Gastroesophageal sphincter (tissue), 4 donors: ENCODE data around the gene KCNK6. TPM values are rescaled to one million over a fixed set of nuclear protein-coding genes. Genes with fewer than 3 reads are reported as not detected.

Source experiments
- ATAC-seq: fragments of 150-250 bp; one replicate; pipeline ENCODE4 v1.9.1; 2016; ENCODE audit warnings: mild to moderate bottlenecking, moderate library complexity
- H3K27ac ChIP-seq, 4 donors: fragments of 200-600 bp; sonication (generic) in 3 of 4; 1 replicate in 3 of 4; 2 replicates in 1 of 4; pipeline ENCODE4 v1.5.1; 2016 to 2019
- H3K27me3 ChIP-seq: fragments of 200-600 bp; sonication (generic); one replicate; pipeline ENCODE4 v1.5.1; 2019
- H3K36me3 ChIP-seq, 2 donors: fragments of 200-600 bp; sonication (generic); one replicate each; pipeline ENCODE4 v1.5.1; 2019; ENCODE audit warnings: control low read depth in 1 of 2
- H3K4me1 ChIP-seq, 3 donors: fragments of 200-600 bp; sonication (generic); 1 replicate in 2 of 3; 2 replicates in 1 of 3; pipeline ENCODE4 v1.5.1; 2016 to 2019; ENCODE audit warnings: control low read depth in 2 of 3
- H3K4me3 ChIP-seq, 2 donors: fragments of 200-600 bp; sonication (generic); one replicate each; pipeline ENCODE4 v1.5.1; 2019; ENCODE audit warnings: mild to moderate bottlenecking in 1 of 2, moderate library complexity in 1 of 2
- H3K9me3 ChIP-seq, 3 donors: fragments of 200-600 bp; sonication (generic); one replicate each; pipeline ENCODE4 v1.5.1; 2017 to 2019; ENCODE audit warnings: control low read depth in 2 of 3
- EP300 ChIP-seq: sonication (generic); formaldehyde crosslinking; IDR thresholded peaks from one replicate; pipeline ENCODE4 v1.6.1; 2017; ENCODE audit warnings: antibody characterized with exemption, mild to moderate bottlenecking
- POLR2A ChIP-seq, 2 donors: fragments of 450-650 bp; IDR thresholded peaks; one replicate each; pipeline ENCODE4 v1.6.1; 2017; ENCODE audit warnings: antibody characterized with exemption in 2 of 2, mild to moderate bottlenecking in 2 of 2, moderate library complexity in 1 of 2
- POLR2AphosphoS5 ChIP-seq: sonication (generic); formaldehyde crosslinking; IDR thresholded peaks from one replicate; pipeline ENCODE4 v1.6.1; 2017; ENCODE audit warnings: antibody characterized with exemption
- WGBS, 2 donors: methylation state at CpG; one replicate each; pipeline ENCODE4 v1.1.5; 2018; ENCODE audit warnings: low coverage in 1 of 2; 5-methylcytosine and 5-hydroxymethylcytosine counted together
- total RNA-seq, 4 donors: library from RNA; depleted of rRNA; stranded (reverse); fragments of >200 nt; gene quantifications; one replicate each; pipeline ENCODE4 v1.1.0, GENCODE V29; 2016
- TF ChIP-seq, protein P1 (sequence below), 4 experiments: fragments of 200-600 bp in 2 of 4; fragments of 450-650 bp in 2 of 4; sonication (generic) in 1 of 4; IDR thresholded peaks; one replicate each; pipeline ENCODE4 v1.5.1; 2017 to 2019; ENCODE audit warnings: antibody characterized with exemption in 4 of 4, mild to moderate bottlenecking in 2 of 4, moderate library complexity in 2 of 4

The KCNK6 gene
- total RNA-seq, 4 donors from 2014 or later = 2.3 to 9.3 (median 6.1) TPM

DNA sequence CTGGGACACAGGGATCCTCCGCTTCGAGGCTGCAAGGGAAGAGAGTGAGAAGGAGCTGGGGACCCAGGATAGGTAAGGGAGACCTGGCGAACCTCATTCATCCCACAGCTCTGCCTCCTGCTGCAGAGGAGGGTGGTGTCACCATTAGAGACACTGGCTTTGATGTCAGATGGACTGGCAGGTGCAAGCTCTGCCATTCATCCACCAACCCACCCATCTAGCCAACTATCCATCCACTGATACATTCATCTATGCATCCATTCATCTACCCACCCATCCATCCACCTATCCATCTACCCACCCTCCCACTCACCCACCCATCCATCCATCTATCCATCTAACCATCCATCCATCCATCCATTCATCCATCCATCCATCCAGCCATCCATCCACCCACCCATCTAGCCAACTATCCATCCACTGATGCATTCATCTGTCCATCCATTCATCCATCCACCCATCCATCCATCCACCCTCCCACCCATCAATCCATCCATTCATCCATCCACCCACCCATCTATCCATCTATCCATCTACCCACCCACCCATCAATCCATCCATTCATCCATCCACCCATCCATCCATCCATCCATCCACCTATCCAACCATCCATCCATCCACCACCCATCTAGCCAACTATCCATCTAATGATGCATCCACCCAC lies 9.9 kb upstream of the KCNK6 start:
- H3K9me3 ChIP-seq = no peaks in the 10 kb centered on the region
- H3K4me3 ChIP-seq = no peak overlapping the region
- no peaks in the 10 kb centered on the region for H3K27me3 ChIP-seq
- no peak for ATAC-seq
- H3K27ac ChIP-seq = no peak overlapping the region
- peaks cover 0 to 1% (median 0%) of the 10 kb centered on the region in 3 donors for H3K4me1 ChIP-seq
- H3K36me3 ChIP-seq = peaks cover 0 to 49% of the 10 kb centered on the region in 2 donors
- 67 to 100% methylated on average over 1 of the region's 3 CpGs for WGBS, 2 donors
- TF ChIP-seq POLR2AphosphoS5 (no peak), POLR2A (IDR thresholded peaks at IDR 0.05) (no peak), EP300 (no peak)
- TF ChIP-seq, protein P1, sequence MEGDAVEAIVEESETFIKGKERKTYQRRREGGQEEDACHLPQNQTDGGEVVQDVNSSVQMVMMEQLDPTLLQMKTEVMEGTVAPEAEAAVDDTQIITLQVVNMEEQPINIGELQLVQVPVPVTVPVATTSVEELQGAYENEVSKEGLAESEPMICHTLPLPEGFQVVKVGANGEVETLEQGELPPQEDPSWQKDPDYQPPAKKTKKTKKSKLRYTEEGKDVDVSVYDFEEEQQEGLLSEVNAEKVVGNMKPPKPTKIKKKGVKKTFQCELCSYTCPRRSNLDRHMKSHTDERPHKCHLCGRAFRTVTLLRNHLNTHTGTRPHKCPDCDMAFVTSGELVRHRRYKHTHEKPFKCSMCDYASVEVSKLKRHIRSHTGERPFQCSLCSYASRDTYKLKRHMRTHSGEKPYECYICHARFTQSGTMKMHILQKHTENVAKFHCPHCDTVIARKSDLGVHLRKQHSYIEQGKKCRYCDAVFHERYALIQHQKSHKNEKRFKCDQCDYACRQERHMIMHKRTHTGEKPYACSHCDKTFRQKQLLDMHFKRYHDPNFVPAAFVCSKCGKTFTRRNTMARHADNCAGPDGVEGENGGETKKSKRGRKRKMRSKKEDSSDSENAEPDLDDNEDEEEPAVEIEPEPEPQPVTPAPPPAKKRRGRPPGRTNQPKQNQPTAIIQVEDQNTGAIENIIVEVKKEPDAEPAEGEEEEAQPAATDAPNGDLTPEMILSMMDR (IDR thresholded peaks at IDR 0.05) = no peak

GRCh38 chr19:38310279-38310670 lies 9.4 kb upstream of the KCNK6 start:
- Histone ChIP-seq H3K27me3 (no peaks in the 10 kb centered on the region), H3K4me1 (peaks cover 0 to 7% (median 3%) of the 10 kb centered on the region in 3 donors), H3K9me3 (no peaks in the 10 kb centered on the region), H3K27ac (no peak overlapping the region), H3K36me3 (peaks cover 0 to 44% of the 10 kb centered on the region in 2 donors), H3K4me3 (no peak overlapping the region)
- WGBS, 2 donors = 94% methylated on average over 2 of the region's 2 CpGs; no CpG with 5 or more reads in 1 of the 2 donors
- no peak for ATAC-seq
- TF ChIP-seq, protein P1 (IDR thresholded peaks at IDR 0.05) = no peak
- TF ChIP-seq POLR2A (IDR thresholded peaks at IDR 0.05) (no peak), EP300 (no peak), POLR2AphosphoS5 (no peak)

GRCh38 chr19:38310986-38311385 lies 8.7 kb upstream of the KCNK6 start:
- Histone ChIP-seq H3K27me3 (no peaks in the 10 kb centered on the region), H3K27ac (no peak overlapping the region), H3K4me1 (peaks cover 0 to 10% (median 5%) of the 10 kb centered on the region in 3 donors), H3K4me3 (no peak overlapping the region), H3K9me3 (no peaks in the 10 kb centered on the region), H3K36me3 (peaks cover 0 to 37% of the 10 kb centered on the region in 2 donors)
- WGBS, 2 donors = 100% methylated on average over 4 of the region's 6 CpGs; no CpG with 5 or more reads in 1 of the 2 donors
- ATAC-seq = no peak
- TF ChIP-seq EP300 = no peak
- no peak for TF ChIP-seq POLR2A (IDR thresholded peaks at IDR 0.05)
- TF ChIP-seq POLR2AphosphoS5 = no peak
- TF ChIP-seq, protein P1 (IDR thresholded peaks at IDR 0.05) = no peak

- Histone ChIP-seq H3K4me3 (peak within 1 kb of the TSS; percentile 57 to 61), H3K27me3 (peaks cover 15% of the 10 kb centered on the region), H3K36me3 (no peaks in the 10 kb centered on the region), H3K9me3 (no peaks in the 10 kb centered on the region), H3K4me1 (peaks cover 0 to 46% (median 14%) of the 10 kb centered on the region in 3 donors), H3K27ac (peak within 1 kb of the TSS; percentile 66 to 88 (median 82))
- TF ChIP-seq POLR2AphosphoS5 (peak; percentile 83), POLR2A (IDR thresholded peaks at IDR 0.05) (peak in 1 of 2 donors; percentile 19), EP300 (no peak)
- TF ChIP-seq, protein P1 (IDR thresholded peaks at IDR 0.05) = peak in 1 of 4 experiments; percentile 8
- ATAC-seq = peak; percentile 97
- WGBS, 2 donors = 5 to 6% methylated on average over 11 to 19 of the region's 64 CpGs
These were observed 3.8 kb upstream of the KCNK6 start, which contains the start of gene YIF1B for GRCh38 chr19:38315657-38316476. Gene YIF1B (minus strand): TSS chr19:38315947. CDS start chr19:38315917, 30 bp downstream.
